HepG2 (cell line): ENCODE data around the gene PXMP2. TPM values are rescaled to one million over a fixed set of nuclear protein-coding genes. Genes with fewer than 3 reads are reported as not detected.

ENCODE experiments used
- ATAC-seq: fragments of 200-7000 bp; cut with Tn5 transposase; 3 replicates; pipeline ENCODE4 v1.9.1; 2020; ENCODE audit warnings: mild to moderate bottlenecking, moderate library complexity
- BruUV-seq: library from RNA; stranded (reverse); fragments of 400-500 nt; replicated peaks from 2 replicates; lab custom pipeline; 2021; lab: Mats Ljungman, UMichigan
- CTCF ChIA-PET: fragments of 300-600 bp; formaldehyde crosslinking; extraction: SDS; loops from one replicate; lab custom pipeline; 2021; ENCODE audit warnings: low total read pairs, inconsistent platforms, low intra/inter-chr PET ratio; lab: Yijun Ruan, JAX
- POLR2A ChIA-PET: fragments of 350-600 bp; sonication (Branson Sonifier 250); formaldehyde crosslinking; loops from one replicate; lab custom pipeline; 2020; ENCODE audit warnings: antibody characterized with exemption, inconsistent platforms; lab: Yijun Ruan, JAX
- DNase-seq: peaks from one replicate; pipeline ENCODE4 v3.0.0-alpha.2; 2015; ENCODE audit warnings: low spot score
- FAIRE-seq: peaks from 3 replicates; lab custom pipeline; 2011; peaks lifted over from hg19 to GRCh38; lab: Jason Lieb, UNC
- H2AFZ ChIP-seq: one replicate; pipeline ENCODE4 v1.6.1; 2011; ENCODE audit warnings: low read length, inconsistent platforms
- H3K27ac ChIP-seq: fragments of 300-600 bp; 3 replicates; pipeline ENCODE4 v1.8.0; 2011; ENCODE audit warnings: mixed run types, mild to moderate bottlenecking, mixed read lengths, low read length, inconsistent platforms; ENCODE audit not compliant: insufficient read depth; ENCODE audit errors: extremely low read length
- H3K27me3 ChIP-seq, 2 experiments: fragments of 200-600 bp in 1 of 2; 2 replicates in 1 of 2; 3 replicates in 1 of 2; pipeline versions ENCODE4 v1.6.0 to v1.8.0; 2011; ENCODE audit warnings: low read length in 2 of 2, mild to moderate bottlenecking in 2 of 2, moderate library complexity in 2 of 2, inconsistent platforms in 1 of 2; ENCODE audit not compliant: insufficient read depth in 2 of 2, control insufficient read depth in 1 of 2
- H3K36me3 ChIP-seq, 2 experiments: fragments of 200-600 bp in 1 of 2; replicated peaks in 1 of 2; 2 replicates in 1 of 2; 3 replicates in 1 of 2; pipeline versions ENCODE4 v1.5.1 to v1.8.0; 2011; ENCODE audit warnings: low read length in 2 of 2, inconsistent platforms in 1 of 2; ENCODE audit not compliant: insufficient read depth in 2 of 2, control insufficient read depth in 1 of 2
- H3K4me1 ChIP-seq: 2 replicates; pipeline ENCODE4 v1.5.1; 2012; ENCODE audit warnings: low read length, inconsistent platforms; ENCODE audit not compliant: insufficient read depth
- H3K4me2 ChIP-seq: 2 replicates; pipeline ENCODE4 v1.6.0; 2011; ENCODE audit warnings: low read depth, low read length, inconsistent platforms
- H3K4me3 ChIP-seq, 3 experiments: fragments of 200-600 bp in 1 of 3; sonication (generic), shearing (Covaris generic) in 1 of 3; replicated peaks in 1 of 3; 2 replicates each; pipeline ENCODE4 v1.5.1; 2011 to 2016; ENCODE audit warnings: low read length in 3 of 3, inconsistent platforms in 2 of 3, low read depth in 2 of 3, mild to moderate bottlenecking in 2 of 3, control low read depth in 1 of 3, mixed read lengths in 1 of 3; ENCODE audit not compliant: insufficient read depth in 1 of 3
- H3K79me2 ChIP-seq: one replicate; pipeline ENCODE4 v1.6.1; 2011; ENCODE audit warnings: low read length, inconsistent platforms; ENCODE audit not compliant: insufficient read depth
- H3K9ac ChIP-seq: 2 replicates; pipeline ENCODE4 v1.6.0; 2011; ENCODE audit warnings: mild to moderate bottlenecking, low read depth, low read length, inconsistent platforms; ENCODE audit not compliant: insufficient read depth
- H3K9me3 ChIP-seq: 2 replicates; pipeline ENCODE4 v1.5.1; 2012; ENCODE audit warnings: mild to moderate bottlenecking, low read length
- H4K20me1 ChIP-seq: 2 replicates; pipeline ENCODE4 v1.6.0; 2011; ENCODE audit warnings: inconsistent platforms, mild to moderate bottlenecking, low read length, moderate library complexity; ENCODE audit not compliant: insufficient read depth
- HMGXB4 ChIP-seq, 2 experiments: sonication (generic) in 1 of 2; formaldehyde crosslinking in 1 of 2; IDR thresholded peaks; 2 replicates each; pipeline versions ENCODE4 v1.4.0 to v1.6.1; 2018 to 2020; ENCODE audit warnings: missing genetic modification reagents in 2 of 2, borderline replicate concordance in 1 of 2, low read depth in 1 of 2, mild to moderate bottlenecking in 1 of 2, missing biosample characterization in 1 of 2
- MNT ChIP-seq: fragments of 450-650 bp; IDR thresholded peaks from 2 replicates; pipeline ENCODE4 v1.6.1; 2016
- POLR2AphosphoS5 ChIP-seq: IDR thresholded peaks from 2 replicates; pipeline ENCODE4 v1.6.1; 2012; ENCODE audit warnings: low read depth, low read length
- RBM22 ChIP-seq: fragments of 200-400 bp; formaldehyde crosslinking; optimal IDR thresholded peaks from 2 replicates; pipeline ENCODE3; 2017; ENCODE audit warnings: mild to moderate bottlenecking, low read length, moderate library complexity
- SMARCC2 ChIP-seq: fragments of 450-650 bp; IDR thresholded peaks from 2 replicates; pipeline ENCODE4 v1.6.1; 2017; ENCODE audit warnings: antibody characterized with exemption, mild to moderate bottlenecking
- SRSF9 ChIP-seq: fragments of 200-400 bp; formaldehyde crosslinking; IDR thresholded peaks from 2 replicates; pipeline ENCODE4 v1.6.1; 2018; ENCODE audit warnings: borderline replicate concordance, mild to moderate bottlenecking, low read depth, low read length; ENCODE audit not compliant: insufficient read depth, poor library complexity, severe bottlenecking
- XRCC5 ChIP-seq: fragments of 200-400 bp; formaldehyde crosslinking; optimal IDR thresholded peaks from 2 replicates; pipeline ENCODE3; 2017; ENCODE audit warnings: mild to moderate bottlenecking, low read length
- ZNF17 ChIP-seq: sonication (generic); formaldehyde crosslinking; IDR thresholded peaks from 2 replicates; pipeline ENCODE4 v1.5.0; 2020; ENCODE audit warnings: mild to moderate bottlenecking, missing genetic modification reagents
- ZNF343 ChIP-seq: sonication (generic); formaldehyde crosslinking; IDR thresholded peaks from 2 replicates; pipeline ENCODE4 v1.4.0; 2020; ENCODE audit warnings: mild to moderate bottlenecking, missing genetic modification reagents
- ZNF503 ChIP-seq: sonication (generic); formaldehyde crosslinking; IDR thresholded peaks from 2 replicates; pipeline ENCODE4 v1.4.0; 2020; ENCODE audit warnings: missing genetic modification reagents
- ZNF879 ChIP-seq: sonication (generic); formaldehyde crosslinking; IDR thresholded peaks from 2 replicates; pipeline ENCODE4 v1.8.1; 2023; ENCODE audit warnings: missing genetic modification reagents
- WGBS: methylation state at CpG from one replicate; pipeline ENCODE4 v1.1.6; 2017; ENCODE audit warnings: low lambda C conversion rate; 5-methylcytosine and 5-hydroxymethylcytosine counted together
- in situ Hi-C: cut with HindIII; loops from 2 replicates; pipeline ENCODE4 v1.10.0; 2017; ENCODE audit warnings: low pct_unique_long_range_greater_than_20kb; ENCODE audit not compliant: extremely low pct_ligation_motif_present
- intact Hi-C: fragments of 100-400 bp; cut with micrococcal nuclease; formaldehyde crosslinking; loops from one replicate; pipeline ENCODE4 v1.10.0; 2022; ENCODE audit not compliant: unreplicated experiment
- polyA plus RNA-seq, 8 experiments: library from polyadenylated mRNA; depleted of rRNA in 3 of 8; stranded (reverse) in 7 of 8; unstranded in 1 of 8; fragments of >200 nt; fragmentation: Illumina TruSeq in 4 of 8; extraction: Trizol in 4 of 8; gene quantifications; 2 replicates each; pipeline versions ENCODE4 v1.2.1 to v1.2.3, GENCODE V29; 2011 to 2016; ENCODE audit warnings: low read depth in 4 of 8, missing spikeins in 1 of 8, mixed read lengths in 1 of 8; ENCODE audit not compliant: insufficient read depth in 1 of 8
- total RNA-seq, 5 experiments: library from RNA; depleted of rRNA; stranded (reverse); fragments of >200 nt; fragmentation: Illumina TruSeq; extraction: Trizol; gene quantifications; 2 replicates each; pipeline ENCODE4 v1.2.3, GENCODE V29; 2016; ENCODE audit warnings: low read depth in 1 of 5

PXMP2 gene
- total and polyA plus RNA-seq, 2 of the 13 experiments (the other 11 are each of a cell fraction or from before 2014, with no cell fraction given), result 25.5 to 42.9 TPM

GRCh38 chr12:132658149-132658894 lies 29.1 kb upstream of the PXMP2 start:
- Histone ChIP-seq H3K27ac (no peak overlapping the region), H3K9ac (no peak overlapping the region), H3K79me2 (no peaks in the 10 kb centered on the region), H4K20me1 (no peaks in the 10 kb centered on the region), H3K4me1 (no peaks in the 10 kb centered on the region), H3K36me3 (peaks cover 36 to 84% of the 10 kb centered on the region in 2 experiments), H3K4me3 (no peak overlapping the region), H2AFZ (no peak overlapping the region), H3K4me2 (no peak overlapping the region), H3K9me3 (no peaks in the 10 kb centered on the region), H3K27me3 (no peaks in the 10 kb centered on the region)
- no TSS peak for BruUV-seq
- ChIA-PET POLR2A (no interaction called here), CTCF (no interaction called here)
- 96% methylated on average over 32 of the region's 32 CpGs for WGBS
- intact Hi-C loops, result no loop called here
- TF ChIP-seq MNT, result peak; percentile 33
- TF ChIP-seq SRSF9, result no peak
- DNase-seq (no peak), ATAC-seq (no peak), FAIRE-seq (no peak)
- in situ Hi-C loops, result no loop called here

GRCh38 chr12:132659146-132659545 lies 28.2 kb upstream of the PXMP2 start:
- no peaks in the 10 kb centered on the region for H4K20me1 ChIP-seq
- no peaks in the 10 kb centered on the region for H3K4me1 ChIP-seq
- no peaks in the 10 kb centered on the region for H3K27me3 ChIP-seq
- in situ Hi-C loops, result no loop called here
- ATAC-seq (no peak), DNase-seq (no peak)
- H3K4me2 ChIP-seq, result no peak overlapping the region
- no peaks in the 10 kb centered on the region for H3K79me2 ChIP-seq
- POLR2A ChIA-PET, result no interaction called here
- no peak overlapping the region for H3K4me3 ChIP-seq
- TF ChIP-seq POLR2AphosphoS5 (no peak), ZNF879 (CRISPR knock-in tag) (no peak), SMARCC2 (no peak), ZNF503 (CRISPR knock-in tag) (no peak), ZNF17 (CRISPR knock-in tag) (no peak), ZNF343 (no peak), HMGXB4 (CRISPR knock-in tag; IDR thresholded peaks at IDR 0.05; ENCODE audit: borderline replicate concordance in 1 of 2, low read depth in 1 of 2) (no peak), RBM22 (no peak), XRCC5 (no peak)
- TF ChIP-seq, all 625 proteins: peak for 0
- H3K9me3 ChIP-seq, result no peaks in the 10 kb centered on the region
- CTCF ChIA-PET, result no interaction called here
- intact Hi-C loops, result no loop called here
- H3K27ac ChIP-seq, result no peak overlapping the region
- BruUV-seq, result no TSS peak
- no peak overlapping the region for H3K9ac ChIP-seq
- WGBS, result 94% methylated on average over 9 of the region's 16 CpGs
- FAIRE-seq, result no peak
- peaks cover 41 to 88% of the 10 kb centered on the region in 2 experiments for H3K36me3 ChIP-seq
- H2AFZ ChIP-seq, result no peak overlapping the region
